AG10803 (cell line): ENCODE measurements around the gene WDR90.

Experiments used
- DNase-seq: peaks from one replicate; pipeline ENCODE4 v3.0.0; 2010; ENCODE audit warnings: low read depth
- H3K4me3 ChIP-seq: 2 replicates; pipeline ENCODE4 v1.5.1; 2011; ENCODE audit warnings: mild to moderate bottlenecking, low read length, control low read depth
- CTCF ChIP-seq: conservative IDR thresholded peaks from 2 replicates; pipeline ENCODE4 v1.5.1; 2011; ENCODE audit warnings: mild to moderate bottlenecking, low read length, control low read depth, inconsistent platforms

Gene WDR90

GRCh38 chr16:694863-695354 is 45.7 kb downstream of the WDR90 start:
- no peak for DNase-seq
- no peak for TF ChIP-seq CTCF
- no peak overlapping the region for H3K4me3 ChIP-seq

GRCh38 chr16:695355-696089 is 46.4 kb downstream of the WDR90 start:
- no peak overlapping the region for H3K4me3 ChIP-seq
- DNase-seq, result no peak
- no peak for TF ChIP-seq CTCF

- no peak for DNase-seq
- H3K4me3 ChIP-seq, result no peak overlapping the region
These were observed 49.9 kb downstream of the WDR90 start for GRCh38 chr16:698911-699671.

GRCh38 chr16:700684-701584 is 51.8 kb downstream of the WDR90 start:
- DNase-seq, result no peak
- no peak overlapping the region for H3K4me3 ChIP-seq
- TF ChIP-seq CTCF, result no peak

More at GRCh38 chr16:698911-699671, 49.9 kb downstream of the WDR90 start:
- TF ChIP-seq CTCF, result no peak

- no peak for DNase-seq
- TF ChIP-seq CTCF, result no peak
- H3K4me3 ChIP-seq, result no peak overlapping the region
These were observed 53.2 kb downstream of the WDR90 start for GRCh38 chr16:702341-702740.

GRCh38 chr16:703406-703805 is 54.2 kb downstream of the WDR90 start:
- TF ChIP-seq CTCF, result no peak
- DNase-seq, result no peak
- no peak overlapping the region for H3K4me3 ChIP-seq
